Measurements from ENCODE around the gene GRHL3.
"Not testable (repeated sequence)": the region's sequence is repeated elsewhere in the genome, so short reads cannot be mapped to it uniquely, and the experiment has no call there.

GRHL3 gene

DNA sequence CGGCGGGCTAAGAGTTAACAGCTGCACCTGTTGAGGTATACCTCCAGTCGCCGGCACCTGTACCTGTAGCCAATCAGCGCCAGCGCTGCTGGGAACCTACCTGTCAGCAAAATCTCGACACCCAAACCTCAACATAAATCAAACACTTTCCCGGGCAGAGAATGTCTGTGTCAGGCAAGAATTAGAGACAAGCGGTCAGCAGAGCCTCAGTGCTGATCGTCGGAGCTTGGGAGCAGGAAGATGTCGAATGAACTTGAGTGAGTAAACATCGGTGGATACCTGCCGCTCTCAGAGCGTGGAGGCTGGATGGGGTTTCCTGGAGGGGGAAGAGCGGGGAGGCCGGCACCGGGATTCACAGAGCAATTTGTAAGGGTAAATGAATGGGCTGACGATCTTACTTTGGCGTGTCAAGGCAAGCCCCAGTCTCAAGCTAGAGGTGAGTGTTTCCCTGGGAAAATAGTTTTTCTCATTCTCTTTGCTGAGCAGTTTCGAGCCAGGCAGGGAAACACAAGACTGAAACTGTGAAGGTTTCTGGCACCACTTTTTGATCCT, at the start of gene GRHL3:
Gene GRHL3 (plus strand): TSS at position 46 of the 552 bp plus-strand sequence. CDS start 195 bp downstream, at position 241.
- DNase-seq, result peak; percentile 59

DNA sequence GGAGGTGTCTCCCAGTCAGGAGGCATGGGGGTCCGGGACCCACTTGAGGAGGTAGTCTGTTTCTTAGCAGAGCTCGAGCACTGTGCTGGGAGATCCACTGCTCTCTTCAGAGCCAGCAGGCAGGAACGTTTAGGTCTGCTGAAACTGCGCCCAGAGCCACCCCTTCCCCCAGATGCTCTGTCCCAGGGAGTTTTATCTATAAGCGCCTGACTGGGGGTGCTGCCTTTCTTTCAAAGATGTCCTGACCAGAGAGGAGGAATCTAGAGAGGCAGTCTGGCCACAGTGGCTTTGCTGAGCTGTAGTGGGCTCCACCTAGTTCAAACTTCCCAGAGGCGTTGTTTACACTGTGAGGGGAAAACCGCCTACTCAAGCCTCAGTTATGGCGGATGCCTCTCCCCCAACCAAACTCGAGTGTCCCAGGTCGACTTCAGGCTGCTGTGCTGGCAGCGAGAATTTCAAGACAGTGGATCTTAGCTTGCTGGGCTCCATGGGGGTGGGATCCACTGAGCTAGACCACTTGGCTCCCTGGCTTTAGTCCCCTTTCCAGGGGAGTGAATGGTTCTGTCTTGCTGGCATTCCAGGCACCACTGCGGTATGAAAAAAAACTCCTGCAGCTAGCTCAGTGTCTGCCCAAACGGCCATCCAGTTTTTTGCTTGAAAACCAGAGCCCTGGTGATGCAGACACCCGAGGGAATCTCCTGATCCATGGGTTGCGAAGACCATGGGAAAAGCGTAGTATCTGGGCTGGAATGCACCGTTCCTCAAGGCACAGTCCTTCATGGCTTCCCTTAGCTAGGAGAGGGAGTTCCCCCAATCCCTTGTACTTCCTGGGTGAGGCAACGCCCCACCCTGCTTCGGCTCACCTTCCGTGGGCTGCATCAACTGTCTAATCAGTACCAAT, 44.7 kb upstream of the GRHL3 start:
- DNase-seq, result not testable (repeated sequence)

DNA sequence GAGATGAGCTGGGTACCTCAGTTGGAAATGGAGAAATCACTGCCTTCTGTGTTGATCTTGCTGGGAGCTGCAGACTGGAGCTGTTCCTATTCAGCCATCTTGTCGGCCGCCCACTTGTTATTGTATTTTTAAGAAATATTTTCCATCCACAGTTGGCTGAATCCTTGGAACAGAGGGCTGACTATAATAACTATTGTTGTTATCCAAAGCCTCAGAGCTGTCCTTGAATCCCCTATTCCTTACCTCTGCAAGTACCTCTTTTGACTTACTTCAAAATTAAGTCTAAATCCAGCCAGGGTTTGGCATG, 44.1 kb upstream of the GRHL3 start:
- no peak for DNase-seq

DNA sequence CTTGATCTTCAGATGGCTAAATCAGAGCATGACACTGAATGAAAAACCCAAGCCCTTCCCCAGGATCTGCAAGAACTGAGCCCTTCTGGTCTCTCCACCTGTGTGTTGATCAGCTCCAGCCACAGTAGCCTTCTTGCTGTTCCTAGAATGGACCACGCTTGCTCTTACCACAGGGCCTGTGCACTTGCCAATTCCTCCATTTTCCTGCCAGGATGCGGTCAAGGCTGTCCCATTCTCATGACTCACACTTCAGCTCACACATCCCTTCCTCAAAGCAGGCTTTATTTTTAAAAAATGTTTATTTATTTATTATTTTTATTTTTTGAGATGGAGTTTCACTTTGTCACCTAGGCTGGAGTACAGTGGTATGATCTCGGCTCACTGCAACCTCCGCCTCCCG, 43.6 kb upstream of the GRHL3 start:
- no peak for DNase-seq

DNA sequence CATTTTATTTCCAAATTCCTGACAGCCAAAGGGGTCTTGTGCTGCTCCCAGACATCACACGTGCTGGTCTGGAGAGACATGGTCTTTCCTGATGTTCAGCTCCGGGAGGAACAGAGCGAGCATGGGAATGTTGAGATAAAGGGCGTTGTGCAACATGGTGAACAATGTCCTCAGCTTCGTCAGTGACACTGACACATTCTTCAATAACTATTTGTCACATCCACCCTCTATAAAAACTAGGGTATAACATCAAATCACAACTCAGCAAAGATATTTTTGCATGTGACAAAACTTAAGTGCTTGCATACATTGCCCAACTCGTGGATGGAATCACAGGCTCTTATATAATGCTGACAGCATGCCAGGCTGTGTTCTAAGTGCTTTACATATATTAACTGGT, 42.4 kb upstream of the GRHL3 start:
- DNase-seq, result no peak

DNA sequence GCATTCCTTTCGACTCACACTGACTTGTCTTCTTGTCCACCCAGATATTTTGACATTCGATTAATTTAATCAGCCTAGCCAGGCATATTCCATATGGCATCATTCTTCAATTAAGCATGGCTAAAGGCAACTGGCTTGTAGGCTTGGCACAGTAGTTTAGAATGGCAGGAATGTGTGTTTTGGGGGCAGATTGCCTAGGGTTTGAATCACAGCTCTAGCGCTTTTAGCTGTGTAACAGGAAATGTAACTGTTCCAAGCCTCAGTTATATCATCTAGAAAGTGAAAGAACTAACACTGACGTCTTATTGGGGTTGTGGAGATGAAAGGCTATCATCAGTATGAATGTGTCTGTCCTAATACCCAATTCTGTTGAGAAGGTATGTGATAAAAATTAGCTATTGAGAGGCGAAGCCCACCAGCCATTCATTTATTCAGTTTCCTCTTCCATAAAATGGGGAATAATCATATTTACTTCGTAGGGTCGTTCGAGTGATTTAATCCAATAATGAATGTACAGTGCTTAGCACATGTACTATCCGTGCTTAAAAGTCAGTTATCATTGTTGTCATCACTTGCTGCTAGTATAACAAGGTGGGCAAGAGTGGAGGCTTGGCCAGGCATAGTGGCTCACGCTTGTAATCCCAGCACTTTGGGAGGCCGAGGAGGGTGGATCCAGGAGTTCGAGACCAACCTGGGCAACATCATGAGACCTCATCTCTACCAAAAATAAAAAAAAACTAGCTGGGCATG, 41.6 kb upstream of the GRHL3 start:
- DNase-seq, result no peak

DNA sequence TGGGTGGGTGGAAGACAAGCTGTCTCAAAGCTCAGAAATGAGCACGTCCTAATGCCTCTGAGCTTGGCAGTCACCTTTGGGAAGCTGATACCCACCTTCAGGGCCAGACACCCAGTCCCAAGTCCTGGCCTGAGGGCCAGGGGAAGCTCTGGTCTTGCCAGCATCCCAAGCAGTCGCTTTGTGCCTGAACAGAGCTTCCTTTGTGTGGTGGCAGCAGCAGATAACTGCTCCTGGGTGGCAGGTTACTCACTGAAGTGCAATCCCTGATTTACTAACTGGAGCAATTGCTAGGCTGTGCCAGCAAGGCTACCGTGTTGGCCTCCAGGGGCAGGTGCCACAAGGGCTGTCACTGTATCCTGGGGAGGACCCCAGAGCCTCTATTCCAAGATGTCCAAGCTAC, 40.4 kb upstream of the GRHL3 start:
- DNase-seq, result no peak

DNA sequence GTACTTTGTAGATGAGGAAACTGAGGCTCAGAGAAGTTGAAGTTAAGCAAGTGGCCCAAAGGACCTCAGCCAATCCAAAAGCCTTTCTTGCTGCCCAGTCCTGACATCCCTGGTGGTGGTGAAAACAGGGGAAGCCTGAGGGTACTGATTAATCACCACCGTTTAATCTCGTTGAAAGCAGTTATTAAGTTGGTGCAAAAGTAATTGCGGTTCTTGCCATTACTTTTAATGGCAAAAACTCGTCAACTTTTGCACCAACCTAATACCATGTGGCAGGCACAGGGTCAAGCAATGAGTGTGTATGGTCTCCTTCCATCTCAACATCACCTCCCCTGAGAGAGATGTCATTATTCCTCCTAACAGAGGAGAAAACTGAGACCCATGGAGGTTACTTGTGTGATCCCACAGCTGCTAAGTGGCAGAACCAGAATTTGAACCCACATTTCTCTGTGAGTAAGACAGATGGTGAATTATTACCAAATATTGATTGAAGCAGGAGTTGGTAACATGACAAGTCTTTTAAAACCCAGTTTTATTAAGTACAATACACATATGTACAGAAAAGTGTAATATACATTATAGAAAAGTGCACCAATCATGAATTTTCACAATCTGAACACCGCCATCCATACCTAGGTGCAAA, 39.4 kb upstream of the GRHL3 start:
- no peak for DNase-seq

DNA sequence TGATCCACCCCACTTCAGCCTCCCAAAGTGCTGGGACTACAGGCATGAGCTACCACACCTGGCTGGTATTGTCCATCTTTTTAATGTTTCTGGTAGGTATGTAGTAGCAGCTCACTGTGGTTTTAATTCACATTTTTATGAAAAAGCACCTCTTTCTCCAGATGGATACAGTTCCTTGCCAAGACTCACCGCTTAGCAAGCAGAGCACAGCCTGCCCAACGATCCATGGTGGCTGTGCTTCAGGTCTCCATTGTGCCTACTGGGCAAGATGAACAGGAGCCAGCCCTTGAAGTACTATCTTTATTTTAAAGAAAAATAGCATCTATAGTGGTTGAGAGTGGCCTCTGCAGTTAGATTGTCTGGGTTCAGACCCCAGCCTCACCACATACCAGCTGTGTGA, 37.6 kb upstream of the GRHL3 start:
- no peak for DNase-seq

DNA sequence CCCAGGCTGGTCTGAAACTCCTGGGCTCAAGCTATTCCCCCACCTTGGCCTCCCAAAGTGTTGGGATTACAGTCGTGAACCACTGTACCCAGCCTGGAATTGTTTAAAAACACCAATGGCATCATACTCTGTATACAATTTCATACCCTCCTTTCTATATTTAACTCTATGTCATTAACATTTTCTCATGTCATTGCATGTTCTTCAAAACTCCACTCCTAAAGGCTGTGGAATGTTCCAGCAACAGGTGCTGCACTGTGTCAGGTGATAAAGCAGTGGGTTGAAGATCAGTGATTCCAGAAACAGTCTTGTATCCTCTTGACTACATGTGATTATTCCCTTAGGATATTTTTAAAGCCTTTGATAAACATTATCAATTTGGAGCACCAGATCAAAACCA, 36.7 kb upstream of the GRHL3 start:
- no peak for DNase-seq

DNA sequence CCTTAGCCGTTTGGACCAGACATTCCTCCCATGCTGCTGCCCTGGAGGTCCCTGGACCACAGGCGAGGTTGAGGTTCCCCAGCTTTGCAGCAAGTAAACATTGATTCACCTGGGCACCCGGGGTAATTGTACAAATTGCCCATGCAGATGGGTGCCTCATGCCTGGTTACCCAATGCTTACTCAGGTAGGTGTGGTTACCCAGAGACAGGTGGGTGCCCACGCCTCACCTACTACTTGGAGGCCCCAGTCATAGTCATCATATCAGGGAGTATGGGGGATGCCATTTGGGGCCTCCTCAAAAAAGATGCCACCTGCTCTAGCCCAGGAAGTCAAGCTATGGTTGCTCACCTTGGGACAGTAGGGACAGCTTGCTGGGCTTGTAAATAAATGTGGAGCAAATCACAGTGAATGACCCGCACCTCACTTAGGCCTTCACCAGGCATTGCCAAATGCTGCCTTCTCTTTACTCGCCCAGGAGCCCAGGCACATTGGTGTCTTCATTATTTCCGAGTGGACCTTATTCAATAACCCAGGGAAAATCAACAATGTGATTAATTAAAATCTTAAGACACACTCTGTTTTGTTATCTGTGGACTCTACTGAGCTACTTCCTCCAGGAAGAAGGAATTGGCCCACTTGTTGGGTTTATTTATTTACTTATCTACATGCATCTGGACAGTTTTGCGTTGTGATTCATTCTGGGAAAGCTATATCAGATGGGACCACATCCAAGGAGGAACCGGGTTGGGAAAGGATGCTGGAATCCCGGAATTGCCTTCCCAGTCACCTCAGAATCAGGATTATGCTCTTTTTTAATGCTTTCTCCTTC, 35.6 kb upstream of the GRHL3 start:
- DNase-seq, result no peak

DNA sequence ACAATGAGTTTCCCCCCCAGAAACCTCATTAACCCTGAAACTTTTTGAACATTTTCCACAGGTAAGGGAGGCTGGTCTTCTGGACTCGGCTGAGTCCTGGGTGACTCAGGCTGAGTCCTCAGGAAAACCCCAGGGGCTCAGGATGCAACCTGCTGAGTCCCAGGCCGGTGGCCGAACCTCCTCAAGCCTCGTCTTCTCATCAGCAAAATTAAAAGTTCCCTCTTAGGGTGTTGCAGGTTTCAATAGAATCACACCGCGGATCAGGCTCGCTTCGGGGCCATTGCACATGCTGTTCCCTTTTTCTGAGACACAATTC, 35.0 kb upstream of the GRHL3 start:
- no peak for DNase-seq

DNA sequence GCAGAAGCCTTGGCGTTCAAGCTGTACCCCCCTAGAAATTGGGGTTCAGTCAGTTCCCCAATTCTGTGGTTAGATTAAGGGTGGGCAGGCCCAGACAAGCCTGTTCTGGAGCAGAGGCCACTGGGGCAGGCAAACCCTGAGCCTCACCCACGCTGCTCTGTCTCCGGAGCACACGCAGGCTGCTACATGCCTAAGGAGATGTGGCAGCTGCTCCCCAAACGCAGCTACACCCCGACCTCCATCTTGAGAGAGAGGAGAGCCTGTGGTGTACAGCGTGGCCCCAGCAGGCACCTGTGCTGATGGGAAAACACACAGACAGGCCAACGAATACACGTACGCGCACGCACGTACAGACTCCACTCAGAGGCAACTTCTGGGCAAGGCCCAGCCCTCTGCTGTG, 33.9 kb upstream of the GRHL3 start:
- no peak for DNase-seq

DNA sequence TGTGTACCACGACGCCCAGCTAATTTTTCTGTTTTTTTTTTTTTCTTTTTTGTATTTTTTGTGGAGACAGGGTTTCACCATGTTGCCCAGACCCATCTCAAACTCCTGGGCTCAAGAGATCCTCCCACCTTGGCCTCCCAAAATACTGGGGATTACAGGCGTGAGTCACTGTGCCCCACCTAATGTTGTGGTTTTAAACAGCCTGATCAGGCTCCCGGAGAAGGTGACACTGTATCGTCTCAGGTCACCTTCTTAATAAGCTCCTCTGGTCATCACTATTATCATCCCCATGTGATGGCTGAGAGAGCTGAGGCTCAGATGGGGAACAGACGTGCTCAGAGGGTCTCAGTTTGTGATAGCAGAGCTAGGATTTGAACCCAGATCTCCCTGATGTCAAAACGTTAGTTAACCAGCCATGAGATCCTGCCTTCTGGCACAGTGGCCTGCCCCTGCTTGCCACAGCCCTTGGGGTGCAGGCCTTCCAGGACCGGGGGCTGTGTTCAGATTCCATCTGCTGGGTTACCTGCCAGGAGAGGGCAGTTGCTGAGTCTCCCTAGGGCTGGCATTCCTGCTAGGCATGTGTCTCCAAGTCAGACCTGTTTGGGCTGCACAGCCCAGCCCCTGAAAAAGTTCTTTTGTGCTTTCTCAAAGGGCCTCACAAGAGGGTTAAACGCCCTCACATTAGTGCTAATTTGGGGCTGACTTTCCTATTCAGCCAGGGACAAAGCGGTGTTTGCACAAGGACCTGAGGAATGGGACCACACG, 32.7 kb upstream of the GRHL3 start:
- DNase-seq, result no peak

DNA sequence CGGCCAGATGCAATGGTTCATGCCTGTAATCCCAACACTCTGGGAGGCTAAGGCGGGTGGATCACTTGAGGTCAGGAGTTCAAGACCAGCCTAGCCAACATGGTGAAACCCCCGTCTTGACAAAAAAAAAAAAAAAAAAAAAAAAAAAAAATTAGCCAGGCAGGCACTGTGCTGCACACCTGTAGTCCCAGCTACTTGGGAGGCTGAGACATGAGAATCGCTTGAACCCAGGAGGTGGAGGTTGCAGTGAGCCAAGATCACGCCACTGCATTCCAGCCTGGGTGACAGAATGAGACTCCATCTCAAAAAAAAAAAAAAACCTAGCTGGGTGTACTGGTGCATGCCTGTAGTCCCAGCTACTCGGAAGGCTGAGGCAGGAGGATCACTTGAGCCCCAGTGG, 31.4 kb upstream of the GRHL3 start:
- not testable (repeated sequence) for DNase-seq

DNA sequence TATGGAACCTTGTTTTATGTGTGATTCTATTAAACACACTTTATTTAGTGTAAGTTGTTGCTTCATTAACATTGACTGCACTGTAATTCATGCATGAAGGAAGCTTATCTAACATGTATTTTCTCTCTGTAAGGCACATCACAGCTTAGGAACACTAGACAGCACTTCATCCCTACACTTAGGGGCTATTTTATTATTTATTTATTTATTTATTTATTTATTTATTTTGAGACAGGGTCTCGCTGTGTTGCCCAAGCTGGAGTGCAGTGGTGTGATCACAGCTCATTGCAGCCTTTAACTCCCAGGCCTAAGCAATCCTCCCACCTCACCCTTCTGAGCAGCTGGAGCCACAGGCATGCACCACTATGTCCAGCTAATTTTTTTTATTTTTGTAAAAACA, 30.7 kb upstream of the GRHL3 start:
- no peak for DNase-seq

DNA sequence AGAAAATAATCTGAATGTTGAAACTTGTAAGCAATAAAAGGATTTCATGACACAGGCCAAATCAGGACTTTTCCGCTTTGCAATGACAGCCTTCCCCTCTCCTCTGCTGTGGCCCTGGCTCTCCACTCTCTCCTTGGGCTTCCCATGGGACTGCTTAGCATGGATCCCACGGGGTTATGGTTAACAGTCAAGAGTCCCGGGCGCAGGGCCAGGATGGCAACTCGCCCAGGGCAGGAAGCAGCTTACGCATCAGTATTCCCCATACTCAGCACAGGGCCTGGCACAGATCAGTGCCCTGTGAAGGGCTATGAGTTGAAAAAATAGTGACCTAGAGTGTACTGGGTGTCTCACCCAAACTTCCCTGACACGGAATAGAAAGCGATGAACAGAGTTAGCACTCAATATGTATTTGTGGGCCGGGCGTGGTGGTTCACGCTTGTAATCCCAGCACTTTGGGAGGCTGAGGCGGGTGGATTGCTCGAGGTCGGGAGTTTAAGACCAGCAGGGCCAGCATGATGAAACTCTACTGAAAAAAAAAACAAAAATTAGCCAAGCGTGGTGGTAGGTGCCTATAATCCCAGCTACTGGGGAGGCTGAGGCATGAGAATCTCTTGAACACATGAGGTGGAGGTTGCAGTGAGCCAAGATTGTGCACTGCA, 29.1 kb upstream of the GRHL3 start:
- DNase-seq, result peak; percentile 82

DNA sequence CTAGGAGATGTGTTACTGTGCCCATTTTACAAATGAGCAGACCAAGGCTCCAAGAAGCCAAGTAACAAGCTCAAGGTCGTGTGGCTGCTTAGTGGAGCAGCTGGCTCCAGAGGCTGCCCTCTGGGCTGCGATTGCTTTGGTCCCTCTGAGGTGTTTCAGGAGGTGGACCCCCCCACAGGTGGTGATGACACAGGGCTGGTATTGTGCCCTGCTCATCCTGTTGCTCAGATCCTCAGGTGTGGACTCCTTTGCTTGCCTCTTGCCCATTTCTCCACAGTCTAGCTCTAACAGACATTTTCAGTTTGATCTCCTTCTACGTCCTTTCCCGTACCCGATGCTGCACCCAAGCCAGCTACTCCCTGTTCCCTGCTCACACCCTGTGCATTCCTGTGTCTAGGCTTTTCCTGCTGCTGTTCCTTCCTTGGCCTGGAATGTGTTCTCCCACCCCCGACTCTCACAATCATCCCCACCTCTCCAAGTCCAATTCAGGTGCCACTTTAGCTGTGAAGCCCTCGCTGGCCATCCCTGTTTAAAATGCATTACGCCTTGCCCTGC, 28.1 kb upstream of the GRHL3 start:
- no peak for DNase-seq

DNA sequence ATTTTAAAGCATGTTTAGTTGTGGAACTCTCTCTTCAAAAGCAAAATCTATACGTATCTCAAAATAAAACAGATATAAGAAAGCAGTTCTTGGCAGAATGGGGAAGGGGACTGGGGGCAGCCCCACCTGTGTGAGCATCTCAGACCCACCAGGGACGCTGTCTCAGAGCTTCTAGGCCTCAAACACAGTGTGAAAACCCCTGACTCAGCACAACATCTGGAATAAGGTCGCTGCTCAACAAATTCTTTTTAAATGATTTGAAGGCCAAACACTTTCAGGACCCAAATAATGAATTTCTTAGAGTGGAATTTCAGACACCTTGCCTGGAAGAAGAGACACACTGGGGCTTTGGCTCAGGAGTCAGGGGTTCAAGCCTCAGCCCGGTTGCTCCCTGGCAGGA, 27.1 kb upstream of the GRHL3 start:
- DNase-seq, result no peak

DNA sequence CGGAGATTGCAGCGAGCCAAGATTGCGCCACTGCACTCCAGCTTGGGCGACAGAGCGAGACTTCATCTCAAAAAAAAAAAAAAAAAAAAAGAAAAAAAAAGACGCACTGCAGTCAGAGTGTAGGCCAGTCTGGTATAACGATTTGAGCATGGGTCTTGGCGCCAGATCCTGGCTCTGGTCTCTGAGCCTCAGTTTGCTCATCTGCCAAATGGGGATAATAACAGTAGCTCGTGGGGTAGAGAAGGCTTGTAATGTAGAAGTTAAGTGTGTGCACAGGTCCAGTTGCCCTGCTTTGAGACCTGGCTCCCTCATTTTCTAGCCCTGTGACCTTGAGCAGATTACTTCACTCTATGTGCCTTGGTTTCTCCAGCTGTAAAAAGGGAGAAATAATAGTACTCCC, 26.3 kb upstream of the GRHL3 start:
- no peak for DNase-seq

Measured in NCI-H2029 treated with DMSO at 0.1 percent for 48 hours (cell line).